HG03571 (cell line): ENCODE data around the gene IGSF6.
"Not testable (repeated sequence)": the region's sequence is repeated elsewhere in the genome, so short reads cannot be mapped to it uniquely, and the experiment has no call there.

ENCODE experiments used
- ATAC-seq: cut with Tn5 transposase; IDR thresholded peaks from one replicate; pipeline ENCODE4 v1.9.1; 2021; ENCODE audit not compliant: unreplicated experiment

The IGSF6 gene, protein sequence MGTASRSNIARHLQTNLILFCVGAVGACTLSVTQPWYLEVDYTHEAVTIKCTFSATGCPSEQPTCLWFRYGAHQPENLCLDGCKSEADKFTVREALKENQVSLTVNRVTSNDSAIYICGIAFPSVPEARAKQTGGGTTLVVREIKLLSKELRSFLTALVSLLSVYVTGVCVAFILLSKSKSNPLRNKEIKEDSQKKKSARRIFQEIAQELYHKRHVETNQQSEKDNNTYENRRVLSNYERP

DNA sequence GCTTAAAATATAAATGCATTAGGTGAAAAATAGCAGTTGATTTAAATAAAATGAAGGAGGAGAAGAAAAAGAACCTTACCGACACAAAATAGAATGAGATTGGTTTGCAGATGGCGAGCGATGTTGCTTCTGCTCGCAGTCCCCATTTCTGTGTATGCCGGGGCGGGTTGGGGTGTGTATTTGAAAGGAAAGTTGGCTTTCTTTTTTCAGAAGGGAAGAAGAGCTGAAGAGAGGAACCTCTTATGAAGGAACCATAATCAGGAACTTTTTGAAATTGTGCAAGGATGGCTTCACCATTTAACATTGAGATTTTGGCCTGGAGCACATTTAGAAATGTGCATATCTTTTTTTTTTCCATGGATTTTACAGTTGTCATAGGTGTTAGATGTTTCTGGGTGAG, at the start of gene IGSF6:
IGSF6 (minus strand) TSS at position 156 of the 400 bp plus-strand sequence; CDS start at position 146, 10 bp downstream.
- ATAC-seq = no peak

DNA sequence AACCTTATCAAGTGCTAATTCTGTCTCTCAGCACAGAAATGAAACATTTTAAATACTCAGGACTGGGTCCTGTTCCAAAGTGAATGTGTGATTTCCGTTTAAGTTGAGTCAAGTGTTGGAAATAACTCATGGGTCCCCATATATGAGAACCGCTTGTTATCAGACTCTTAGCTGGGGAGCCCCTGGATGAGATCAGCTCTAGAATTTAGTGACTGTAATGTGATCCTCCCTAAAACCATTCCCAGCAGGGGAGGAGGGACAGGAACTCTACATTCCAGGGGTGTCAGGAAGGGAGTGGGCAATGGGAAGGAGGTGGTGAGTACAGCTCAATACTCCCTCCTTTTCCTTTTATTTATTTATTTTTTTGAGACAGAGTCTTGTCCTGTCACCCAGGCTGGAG, 48.9 kb upstream of the IGSF6 start:
- ATAC-seq = no peak

DNA sequence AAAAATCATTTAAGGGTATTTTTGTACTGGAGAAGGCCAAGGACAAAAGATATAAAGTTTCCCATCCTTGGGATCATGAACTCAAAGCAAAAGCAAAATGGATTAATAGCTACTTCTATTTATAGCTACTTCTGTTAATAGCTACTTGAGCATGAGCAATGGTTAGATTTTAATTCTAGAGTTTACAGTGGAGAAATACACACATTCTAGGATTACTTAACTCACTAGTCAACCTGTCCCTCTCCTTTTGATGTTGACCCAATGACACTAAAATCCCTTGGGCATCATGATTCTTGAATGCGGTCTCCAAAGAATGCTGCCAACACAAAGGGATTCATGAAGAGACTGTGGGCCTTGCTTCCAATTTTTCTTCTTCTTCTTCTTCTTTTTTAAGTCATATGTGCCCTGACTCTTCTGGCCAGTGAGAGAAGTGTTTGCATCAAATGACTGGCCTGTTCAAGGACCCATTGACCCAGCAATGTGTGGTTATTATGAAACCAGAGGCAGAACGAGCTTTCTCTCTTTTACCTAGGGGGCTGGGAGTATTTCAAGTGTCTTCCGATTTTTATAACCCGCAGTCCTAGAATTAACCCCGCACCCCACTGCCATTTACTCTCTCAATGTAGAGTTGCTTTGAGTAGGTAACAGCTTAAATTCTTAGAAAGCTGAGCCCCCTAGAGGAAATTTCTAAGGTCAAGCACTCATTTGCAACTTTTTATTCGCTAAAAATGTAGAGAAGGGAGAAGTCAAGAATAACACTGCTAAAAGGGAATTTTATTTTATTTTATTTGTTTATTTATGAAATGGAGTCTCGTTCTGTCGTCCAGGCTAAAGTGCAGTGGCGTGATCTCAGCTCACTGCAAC, 46.0 kb upstream of the IGSF6 start:
- no peak for ATAC-seq

DNA sequence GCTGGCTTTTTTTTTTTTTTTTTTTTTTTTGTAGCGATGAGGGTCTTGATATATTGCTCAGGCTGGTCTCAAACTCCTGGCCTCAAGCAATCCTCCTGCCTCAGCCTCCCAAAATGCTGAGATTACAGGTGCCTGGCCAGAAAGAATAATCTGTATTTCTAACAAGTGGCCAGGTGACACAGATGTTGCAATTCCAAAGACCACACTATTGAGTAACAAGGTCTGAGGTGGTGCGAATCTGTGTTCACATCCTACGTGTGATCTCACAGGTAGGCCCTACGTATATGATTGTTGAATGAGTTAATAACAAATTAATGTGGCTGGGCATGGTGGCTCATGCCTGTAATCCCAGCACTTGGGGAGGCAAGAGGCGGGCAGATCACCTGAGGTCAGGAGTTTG, 44.6 kb upstream of the IGSF6 start:
- no peak for ATAC-seq

DNA sequence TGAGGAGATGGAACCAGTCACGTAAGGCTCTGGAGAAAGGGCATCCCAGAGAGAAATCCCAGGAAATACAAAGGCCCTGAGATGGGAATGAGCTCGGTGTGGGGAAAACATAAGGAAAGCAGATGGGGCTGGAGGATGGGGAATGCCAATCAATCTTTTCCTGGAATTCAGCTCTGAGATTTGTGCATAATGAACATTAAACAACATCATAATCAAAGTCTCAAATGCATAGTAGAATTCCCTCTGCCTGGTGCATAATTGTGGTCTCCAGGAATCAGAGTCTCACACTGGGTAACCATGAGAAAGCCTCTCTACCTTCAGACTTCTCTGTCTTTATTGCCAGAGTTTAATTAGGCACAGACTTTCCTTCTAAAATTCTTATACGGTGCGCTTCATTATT, 42.2 kb upstream of the IGSF6 start:
- ATAC-seq = no peak

DNA sequence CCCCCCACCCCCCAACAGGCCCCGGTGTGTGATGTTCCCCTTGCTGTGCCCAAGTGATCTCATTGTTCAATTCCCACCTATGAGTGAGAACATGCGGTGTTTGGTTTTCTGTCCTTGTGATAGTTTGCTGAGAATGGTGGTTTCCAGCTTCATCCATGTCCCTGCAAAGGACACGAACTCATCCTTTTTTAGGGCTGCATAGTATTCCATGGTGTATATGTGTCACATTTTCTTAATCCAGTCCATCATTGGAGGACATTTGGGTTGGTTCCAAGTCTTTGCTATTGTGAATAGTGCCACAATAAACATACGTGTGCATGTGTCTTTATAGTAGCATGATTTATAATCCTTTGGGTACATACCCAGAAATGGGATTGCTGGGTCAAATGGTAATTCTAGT, 38.6 kb upstream of the IGSF6 start:
- not testable (repeated sequence) for ATAC-seq

DNA sequence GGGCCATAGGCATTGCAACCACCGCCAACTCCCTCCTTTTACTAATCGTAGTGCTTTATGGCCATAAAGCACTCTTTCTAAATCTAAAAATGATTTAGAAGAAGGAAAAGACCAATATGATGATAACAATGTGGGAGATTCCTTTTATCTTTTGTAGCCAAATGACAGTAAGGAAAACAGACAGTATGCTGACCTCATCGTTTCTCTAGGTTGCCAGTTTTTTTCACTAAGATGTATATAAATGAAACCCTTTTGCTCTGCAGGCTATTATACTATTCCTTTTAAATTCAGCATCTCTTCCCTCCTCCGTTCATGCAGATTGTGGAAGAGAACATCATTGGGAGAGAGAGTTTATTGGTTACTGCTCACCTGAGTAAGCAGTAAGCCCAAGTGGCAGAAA, 36.7 kb upstream of the IGSF6 start:
- ATAC-seq = no peak

DNA sequence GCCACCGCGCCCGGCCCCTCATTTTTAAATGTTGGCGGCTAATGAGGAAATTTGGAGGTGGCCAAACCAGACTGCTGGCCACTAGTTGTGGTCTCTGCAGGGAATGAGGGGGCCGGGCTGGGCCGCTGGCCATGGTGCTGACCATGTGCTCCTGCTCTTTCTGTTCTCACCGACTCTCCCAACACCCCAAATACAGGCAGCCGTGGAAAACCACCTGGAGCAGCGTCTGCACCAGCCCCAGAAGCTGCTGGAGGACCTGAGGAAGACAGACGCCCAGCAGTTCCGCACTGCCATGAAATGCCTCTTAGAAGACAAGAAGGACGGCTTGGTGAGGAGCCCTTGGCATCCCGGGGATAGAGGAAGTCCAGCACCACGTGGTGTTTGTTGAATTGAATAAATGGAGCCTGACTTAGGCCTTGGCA, 32.6 kb upstream of the IGSF6 start:
- ATAC-seq = no peak

DNA sequence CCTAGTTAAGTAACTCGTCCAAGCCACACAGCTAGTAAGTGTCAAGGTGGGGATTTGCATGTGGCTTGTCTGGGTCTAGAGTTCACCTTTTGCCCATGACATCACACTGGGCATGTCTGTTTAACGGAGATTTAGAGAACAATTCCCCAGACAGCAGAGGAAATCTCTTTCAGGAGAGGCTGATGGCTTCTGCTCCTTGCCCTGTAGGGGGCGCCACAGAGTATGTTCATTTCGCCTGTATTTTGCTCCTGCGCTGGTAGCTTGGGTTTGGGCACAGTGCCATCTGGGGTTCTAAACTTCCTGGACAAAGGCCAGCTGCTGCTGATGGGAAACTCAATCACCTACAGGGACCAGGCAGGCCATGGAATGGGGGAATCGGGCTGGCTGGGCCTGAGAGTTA, 31.8 kb upstream of the IGSF6 start:
- ATAC-seq = no peak

DNA sequence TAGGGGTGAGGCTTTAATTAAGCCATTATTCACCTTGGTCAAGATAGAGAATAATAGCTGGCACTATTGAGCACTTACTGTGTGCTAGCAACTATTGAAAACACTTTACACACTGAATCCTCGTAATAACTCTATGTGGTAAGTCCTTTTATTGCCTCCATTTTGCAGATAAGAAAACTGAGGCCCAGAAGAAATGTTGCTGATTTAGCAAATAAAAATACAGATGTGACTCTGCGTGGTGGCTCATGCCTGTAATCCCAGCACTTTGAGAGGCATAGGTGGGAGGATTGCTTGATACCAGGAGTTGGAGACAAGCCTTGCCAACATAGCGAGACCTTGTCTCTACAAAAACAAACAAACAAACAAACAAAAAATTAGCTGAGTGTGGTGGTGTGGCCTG, 30.8 kb upstream of the IGSF6 start:
- ATAC-seq = no peak

DNA sequence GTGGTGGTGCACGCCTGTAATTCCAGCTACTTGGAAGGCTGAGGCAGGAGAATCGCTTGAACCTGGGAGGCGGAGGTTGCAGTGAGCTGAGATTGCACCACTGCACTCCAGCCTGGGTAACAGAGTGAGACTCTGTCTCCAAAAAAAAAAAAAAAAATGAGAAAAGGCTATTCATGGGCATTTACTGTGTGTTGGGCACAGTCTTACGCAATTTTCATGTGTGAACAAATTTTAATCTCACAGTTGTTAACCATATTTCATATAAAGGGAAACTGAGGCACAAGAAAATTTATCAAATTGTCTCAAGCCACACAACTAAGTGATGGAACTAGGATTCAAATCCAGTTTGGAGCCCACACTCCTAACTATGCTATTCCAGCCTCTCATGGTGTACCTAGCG, 28.3 kb upstream of the IGSF6 start:
- ATAC-seq = not testable (repeated sequence)

DNA sequence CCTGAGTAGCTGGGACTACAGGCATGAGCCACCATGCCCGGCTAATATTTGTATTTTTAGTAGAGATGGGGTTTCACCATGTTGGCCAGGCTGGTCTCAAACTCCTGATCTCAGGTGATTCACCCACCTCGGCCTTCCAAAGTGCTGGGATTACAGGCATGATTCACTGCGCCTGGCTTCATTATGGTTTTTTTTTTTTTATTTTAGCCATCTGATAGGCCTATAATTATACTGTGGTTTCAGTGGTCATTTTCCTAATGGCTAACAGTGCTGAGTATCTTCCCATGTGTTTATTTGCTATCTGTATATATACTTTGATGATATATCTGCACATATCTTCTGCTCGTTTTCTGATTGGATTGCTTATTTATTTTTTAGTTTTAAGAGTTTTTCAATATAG, 22.0 kb upstream of the IGSF6 start:
- not testable (repeated sequence) for ATAC-seq

DNA sequence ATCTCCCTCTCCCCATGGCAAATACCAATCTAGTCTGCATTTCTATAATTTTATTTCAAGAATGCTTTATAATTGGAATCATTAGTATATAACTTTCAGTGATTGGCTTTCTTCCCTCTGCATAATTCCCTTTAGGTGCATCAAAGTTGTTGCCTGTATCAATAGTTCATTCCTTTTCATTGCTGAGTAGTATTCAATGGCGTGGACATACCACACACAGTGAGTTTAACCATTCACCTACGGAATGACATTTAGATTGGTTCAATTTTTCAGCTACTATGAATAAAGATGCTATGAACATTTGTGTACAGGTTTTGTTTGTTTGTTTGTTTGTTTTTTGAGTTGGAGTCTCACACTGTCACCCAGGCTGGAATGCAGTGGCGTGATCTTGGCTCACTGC, 21.1 kb upstream of the IGSF6 start:
- no peak for ATAC-seq

DNA sequence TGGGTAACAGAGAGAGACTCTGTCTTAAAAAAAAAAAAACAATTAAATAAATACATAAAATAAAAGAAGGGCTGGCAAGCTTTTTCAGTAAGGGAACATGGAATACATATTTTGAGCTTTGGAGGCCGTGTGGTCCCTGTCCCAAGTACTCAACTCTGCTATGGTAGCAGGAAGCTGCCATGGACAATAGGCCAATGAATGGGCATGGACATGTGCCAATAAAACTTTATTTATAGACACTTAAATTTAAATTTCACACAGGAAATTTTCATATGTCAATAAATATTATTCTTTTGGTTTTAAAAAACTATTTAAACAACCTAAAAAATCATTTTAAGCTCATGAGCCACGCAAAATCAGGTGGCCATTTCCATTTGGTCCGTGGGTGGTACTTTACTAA, 15.2 kb upstream of the IGSF6 start:
- ATAC-seq = no peak

DNA sequence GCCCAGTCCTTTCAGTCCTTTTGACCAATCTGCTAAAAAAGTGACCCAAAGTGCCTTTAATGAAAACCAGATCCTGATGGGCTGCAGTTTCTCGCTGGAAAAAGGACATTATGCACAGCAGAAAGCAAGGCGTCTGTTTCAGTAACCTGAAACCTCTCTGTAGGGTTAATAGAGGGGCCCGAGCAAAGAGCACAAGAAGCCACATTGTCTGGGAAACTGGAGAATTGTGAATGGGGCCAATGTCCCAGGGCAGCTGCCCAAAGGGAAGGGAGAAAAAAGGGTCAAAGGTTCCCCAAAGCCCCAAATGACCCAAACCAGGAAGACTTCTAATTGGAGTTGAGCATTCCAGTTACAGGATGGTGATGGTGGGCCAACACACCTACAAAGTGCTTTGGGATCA, 14.4 kb upstream of the IGSF6 start:
- ATAC-seq = no peak

DNA sequence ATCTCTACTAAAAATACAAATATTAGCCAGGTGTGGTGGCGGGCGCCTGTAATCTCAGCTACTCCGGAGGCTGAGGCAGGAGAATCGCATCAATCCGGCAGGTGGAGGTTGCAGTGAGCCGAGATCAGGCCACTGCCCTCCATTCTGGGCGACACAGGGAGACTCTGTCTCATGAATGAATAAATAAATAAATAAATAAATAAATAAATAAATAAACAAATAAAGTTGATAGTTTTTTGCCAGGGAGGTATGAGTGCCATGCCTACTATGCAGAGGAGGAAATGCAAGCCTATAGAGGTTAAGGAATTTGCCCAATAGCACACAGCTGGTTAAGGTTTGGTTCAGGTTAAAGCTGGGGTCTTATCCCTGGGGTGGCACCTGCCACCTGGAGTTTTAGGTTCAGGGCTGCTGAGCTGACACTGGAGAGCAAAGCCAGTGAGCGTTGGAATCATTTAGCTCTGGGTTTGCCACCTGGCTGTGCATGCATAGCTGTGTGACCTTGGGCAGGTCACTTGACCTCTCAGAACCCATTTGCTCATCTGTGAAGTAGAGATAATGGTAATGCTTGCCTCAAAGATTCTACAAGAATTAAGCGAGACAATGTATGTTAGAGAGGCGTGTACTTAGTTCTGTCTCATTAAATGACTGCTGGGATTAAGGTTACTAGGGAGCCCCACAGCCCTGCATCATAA, 12.5 kb upstream of the IGSF6 start:
- ATAC-seq = no peak

DNA sequence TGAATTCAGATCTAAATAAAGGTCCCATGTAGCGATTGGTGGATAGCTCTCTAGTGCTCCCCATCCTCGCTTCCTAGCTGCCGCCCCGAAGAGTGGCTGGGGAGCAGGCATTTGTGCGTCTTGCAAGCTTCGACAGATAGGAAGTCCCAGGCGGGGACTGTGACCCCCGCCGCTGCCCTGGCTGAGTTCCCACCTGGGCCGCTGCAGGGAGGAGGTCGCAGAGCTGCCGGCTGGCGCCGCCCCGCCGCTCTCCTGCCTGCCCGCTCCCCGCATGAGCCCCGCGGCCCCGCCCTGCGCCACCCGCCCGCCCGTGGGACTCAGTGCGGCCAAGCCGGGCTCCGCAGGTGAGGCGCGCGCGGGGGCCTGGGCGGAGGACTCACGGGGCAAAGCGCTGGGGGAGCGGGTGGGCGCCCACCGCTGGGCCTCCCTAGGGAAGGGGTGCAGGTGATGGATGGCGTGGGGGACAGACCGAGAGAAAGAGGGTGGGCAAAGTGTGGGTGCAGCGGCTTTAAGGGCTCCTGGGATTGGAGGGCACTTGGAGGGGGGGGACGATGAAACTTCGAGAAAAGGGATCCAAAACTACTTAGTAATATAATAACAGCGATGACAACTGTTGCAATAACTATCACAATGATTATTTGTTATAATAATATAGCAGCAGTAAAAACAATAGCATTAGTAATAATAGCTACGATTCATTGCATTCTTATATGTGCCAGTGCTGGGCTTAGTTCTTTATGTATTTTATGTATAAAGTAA, 11.7 kb upstream of the IGSF6 start, which contains the start of gene OTOA:
OTOA (plus strand) TSS at position 80 of the 759 bp plus-strand sequence. CDS start 14,547 bp downstream, outside the sequence.
- no peak for ATAC-seq

DNA sequence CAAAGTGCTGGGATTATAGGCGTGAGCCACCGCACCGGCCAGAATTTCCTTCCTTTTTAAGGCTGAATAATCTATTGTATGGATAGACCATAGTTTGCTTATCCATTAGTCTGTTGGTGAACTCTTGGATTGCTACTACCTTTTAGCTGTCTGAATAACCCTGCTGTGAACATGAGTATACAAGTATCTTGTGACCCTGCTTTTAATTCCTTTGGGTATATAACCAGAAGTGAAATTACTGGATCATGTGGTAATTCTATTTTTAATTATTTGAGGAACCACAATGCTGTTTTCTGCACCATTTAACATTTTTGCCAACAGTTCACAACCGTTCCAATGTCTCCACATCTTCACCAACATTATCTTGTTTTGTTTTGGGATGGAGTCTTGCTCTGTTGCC, 6.7 kb upstream of the IGSF6 start:
- no peak for ATAC-seq

DNA sequence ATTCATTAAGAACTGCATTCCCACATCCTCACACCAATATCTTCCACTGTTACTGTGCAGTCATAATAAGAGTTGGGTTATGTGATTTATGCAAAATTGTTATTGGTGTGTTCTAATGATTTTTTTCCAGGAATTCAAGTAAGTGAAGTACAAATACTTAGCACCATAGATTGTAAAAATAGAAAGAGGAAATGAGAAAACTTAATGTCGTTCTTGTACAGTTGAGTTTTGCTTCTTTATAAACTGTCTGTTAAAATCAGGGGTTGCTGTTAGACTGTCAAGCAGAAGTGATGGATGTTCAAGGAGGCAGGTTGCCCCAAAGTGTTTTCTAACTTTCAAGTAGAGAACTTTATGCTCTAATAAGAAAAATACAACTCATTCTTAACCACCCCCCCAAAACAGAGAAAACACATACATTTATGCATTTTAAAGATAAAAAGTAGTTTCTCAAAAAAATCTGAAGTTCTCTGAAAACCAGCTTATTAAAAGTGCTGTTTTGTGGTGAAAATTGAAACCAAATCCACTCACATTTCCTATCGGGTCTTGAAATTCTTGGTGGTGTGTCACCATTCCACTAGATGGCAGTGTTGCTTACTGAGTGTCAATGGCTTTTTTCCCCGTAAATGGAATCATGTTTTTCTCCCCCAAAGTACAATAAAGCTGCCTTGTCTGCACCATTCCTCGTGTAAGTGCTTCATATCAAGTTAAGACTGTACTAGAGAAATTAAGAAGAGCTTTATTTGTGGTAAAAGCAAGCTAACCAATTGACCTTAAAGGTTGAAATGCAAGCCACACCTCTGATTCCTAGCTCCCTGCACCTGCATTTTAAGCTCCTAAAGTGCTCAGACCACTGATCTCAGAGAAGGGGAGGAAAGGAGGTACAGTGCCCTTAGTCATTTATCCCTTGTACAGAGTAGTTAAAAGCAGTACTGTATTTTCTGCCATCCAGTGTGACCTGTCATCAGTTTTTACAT, 4.7 kb upstream of the IGSF6 start:
- no peak for ATAC-seq

DNA sequence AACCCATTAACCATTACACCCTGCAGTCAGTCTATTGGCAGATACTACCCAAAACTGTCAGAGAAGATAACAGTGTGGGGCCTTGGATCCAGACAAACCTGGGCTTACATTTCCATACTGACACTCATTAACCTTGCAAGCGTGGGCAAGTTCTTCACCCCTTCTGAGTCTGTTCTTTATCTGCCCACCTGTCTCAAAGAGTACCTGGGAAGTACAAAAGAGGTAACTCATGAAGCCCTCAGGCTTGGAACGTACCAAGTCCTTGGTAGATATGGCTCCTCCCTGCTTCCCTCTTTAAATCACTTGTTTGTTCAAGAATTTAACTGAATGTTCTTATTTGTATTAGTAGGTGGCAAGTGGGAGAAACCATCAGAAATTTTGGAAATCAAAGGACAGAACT, 2.5 kb upstream of the IGSF6 start:
- ATAC-seq = no peak
